ENCODE measurements around the gene XNDC1N. TPM values are rescaled to one million over a fixed set of nuclear protein-coding genes. Genes with fewer than 3 reads are reported as not detected.
"Not testable (repeated sequence)": the region's sequence is repeated elsewhere in the genome, so short reads cannot be mapped to it uniquely, and the experiment has no call there.

Gene XNDC1N
- total RNA-seq, 1 donor from 2014 or later, result 7.1 TPM

DNA sequence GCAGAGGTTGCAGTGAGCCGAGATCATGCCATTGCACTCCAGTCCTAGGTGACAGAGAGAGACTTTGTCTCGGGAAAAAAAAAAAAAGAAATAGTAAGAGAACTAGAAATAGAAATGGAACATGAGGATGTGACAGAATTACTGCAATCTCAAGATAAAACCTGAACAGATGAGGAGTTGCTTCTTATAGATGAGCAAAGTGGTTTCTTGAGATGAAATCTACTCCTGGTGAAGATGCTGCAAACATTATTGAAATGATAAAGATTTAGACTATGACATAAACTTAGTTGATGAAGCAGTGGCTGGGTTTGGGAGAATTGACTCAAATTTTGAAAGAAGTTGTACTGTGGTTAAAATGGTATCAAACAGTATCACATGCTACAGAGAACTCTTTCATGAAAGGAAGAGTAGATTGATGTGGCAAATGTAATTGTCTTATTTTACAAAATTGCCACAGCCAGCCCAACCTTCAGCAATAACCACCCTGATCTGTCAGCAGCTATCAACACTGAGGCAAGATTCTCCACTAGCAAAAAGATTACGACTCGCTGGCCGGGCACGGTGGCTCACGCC lies 13.7 kb downstream of the XNDC1N start:
- no peaks in the 10 kb centered on the region for H3K27me3 ChIP-seq (ENCODE audit: control insufficient read depth, insufficient read depth, low read length)
- no peaks in the 10 kb centered on the region for H3K36me3 ChIP-seq (ENCODE audit: control insufficient read depth, insufficient read depth, low read length)
- DNase-seq (ENCODE audit: low read depth), result no peak
- H3K4me3 ChIP-seq (ENCODE audit: low read depth, low read length), result no peak overlapping the region
- TF ChIP-seq, protein P1, sequence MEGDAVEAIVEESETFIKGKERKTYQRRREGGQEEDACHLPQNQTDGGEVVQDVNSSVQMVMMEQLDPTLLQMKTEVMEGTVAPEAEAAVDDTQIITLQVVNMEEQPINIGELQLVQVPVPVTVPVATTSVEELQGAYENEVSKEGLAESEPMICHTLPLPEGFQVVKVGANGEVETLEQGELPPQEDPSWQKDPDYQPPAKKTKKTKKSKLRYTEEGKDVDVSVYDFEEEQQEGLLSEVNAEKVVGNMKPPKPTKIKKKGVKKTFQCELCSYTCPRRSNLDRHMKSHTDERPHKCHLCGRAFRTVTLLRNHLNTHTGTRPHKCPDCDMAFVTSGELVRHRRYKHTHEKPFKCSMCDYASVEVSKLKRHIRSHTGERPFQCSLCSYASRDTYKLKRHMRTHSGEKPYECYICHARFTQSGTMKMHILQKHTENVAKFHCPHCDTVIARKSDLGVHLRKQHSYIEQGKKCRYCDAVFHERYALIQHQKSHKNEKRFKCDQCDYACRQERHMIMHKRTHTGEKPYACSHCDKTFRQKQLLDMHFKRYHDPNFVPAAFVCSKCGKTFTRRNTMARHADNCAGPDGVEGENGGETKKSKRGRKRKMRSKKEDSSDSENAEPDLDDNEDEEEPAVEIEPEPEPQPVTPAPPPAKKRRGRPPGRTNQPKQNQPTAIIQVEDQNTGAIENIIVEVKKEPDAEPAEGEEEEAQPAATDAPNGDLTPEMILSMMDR (IDR thresholded peaks at IDR 0.05; ENCODE audit: insufficient read depth, low read length, poor library complexity, severe bottlenecking), result no peak

DNA sequence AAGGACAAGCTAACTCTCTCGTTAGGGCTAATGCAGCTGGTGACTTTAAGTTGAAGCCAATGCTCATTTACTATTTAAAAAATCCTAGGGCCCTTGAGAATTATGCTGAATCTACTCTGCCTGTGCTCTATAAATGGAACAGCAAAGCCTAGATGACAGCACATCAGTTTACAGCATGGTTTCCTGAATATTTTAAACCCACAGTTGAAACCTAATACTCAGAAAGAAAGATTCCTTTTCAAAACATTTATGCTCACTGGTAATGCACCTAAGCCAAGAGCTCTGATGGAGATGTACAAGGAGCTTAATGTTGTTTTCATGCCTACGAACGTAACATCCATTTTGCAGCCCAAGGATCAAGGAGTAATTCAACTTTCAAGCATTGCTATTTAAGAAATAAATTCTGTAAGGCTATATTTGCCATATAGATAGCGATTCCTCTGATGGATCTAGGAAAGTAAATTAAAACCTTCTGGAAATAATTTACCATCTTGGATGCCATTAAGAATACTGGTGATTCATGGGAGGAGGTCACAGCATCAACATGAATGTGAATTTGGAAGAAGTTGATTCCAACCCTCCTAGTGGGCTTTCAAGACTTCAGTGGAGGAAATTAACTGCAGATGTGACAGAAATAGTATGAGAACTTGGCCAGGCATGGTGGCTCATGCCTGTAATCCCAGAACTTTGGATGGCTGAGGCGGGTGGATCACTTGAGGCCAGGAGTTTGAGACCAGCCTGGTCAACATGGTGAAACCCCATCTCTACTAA lies 14.5 kb downstream of the XNDC1N start:
- no peak overlapping the region for H3K4me3 ChIP-seq (ENCODE audit: low read depth, low read length)
- TF ChIP-seq, protein P1 (IDR thresholded peaks at IDR 0.05; ENCODE audit: insufficient read depth, low read length, poor library complexity, severe bottlenecking), result no peak
- H3K27me3 ChIP-seq (ENCODE audit: control insufficient read depth, insufficient read depth, low read length), result no peaks in the 10 kb centered on the region
- no peak for DNase-seq (ENCODE audit: low read depth)
- no peaks in the 10 kb centered on the region for H3K36me3 ChIP-seq (ENCODE audit: control insufficient read depth, insufficient read depth, low read length)

DNA sequence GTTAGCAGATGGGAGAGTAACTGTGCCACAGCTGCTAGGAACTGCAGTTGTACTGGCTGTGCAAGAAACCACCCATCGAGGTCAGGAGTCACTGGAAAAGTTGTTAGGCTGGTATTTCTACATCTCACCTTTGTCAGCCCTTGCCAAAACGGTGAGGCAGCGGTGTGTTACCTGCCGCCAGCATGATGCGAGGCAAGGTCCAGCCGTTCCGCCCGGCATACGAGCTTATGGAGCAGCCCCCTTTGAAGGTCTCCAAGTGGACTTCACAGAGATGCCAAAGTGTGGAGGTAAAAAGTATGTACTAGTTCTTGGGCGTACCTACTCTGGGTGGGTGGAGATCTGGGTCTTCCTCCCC lies 16.4 kb downstream of the XNDC1N start:
- H3K4me3 ChIP-seq (ENCODE audit: low read depth, low read length); DNase-seq (ENCODE audit: low read depth); H3K36me3 ChIP-seq (ENCODE audit: control insufficient read depth, insufficient read depth, low read length); H3K27me3 ChIP-seq (ENCODE audit: control insufficient read depth, insufficient read depth, low read length): not testable (repeated sequence)

DNA sequence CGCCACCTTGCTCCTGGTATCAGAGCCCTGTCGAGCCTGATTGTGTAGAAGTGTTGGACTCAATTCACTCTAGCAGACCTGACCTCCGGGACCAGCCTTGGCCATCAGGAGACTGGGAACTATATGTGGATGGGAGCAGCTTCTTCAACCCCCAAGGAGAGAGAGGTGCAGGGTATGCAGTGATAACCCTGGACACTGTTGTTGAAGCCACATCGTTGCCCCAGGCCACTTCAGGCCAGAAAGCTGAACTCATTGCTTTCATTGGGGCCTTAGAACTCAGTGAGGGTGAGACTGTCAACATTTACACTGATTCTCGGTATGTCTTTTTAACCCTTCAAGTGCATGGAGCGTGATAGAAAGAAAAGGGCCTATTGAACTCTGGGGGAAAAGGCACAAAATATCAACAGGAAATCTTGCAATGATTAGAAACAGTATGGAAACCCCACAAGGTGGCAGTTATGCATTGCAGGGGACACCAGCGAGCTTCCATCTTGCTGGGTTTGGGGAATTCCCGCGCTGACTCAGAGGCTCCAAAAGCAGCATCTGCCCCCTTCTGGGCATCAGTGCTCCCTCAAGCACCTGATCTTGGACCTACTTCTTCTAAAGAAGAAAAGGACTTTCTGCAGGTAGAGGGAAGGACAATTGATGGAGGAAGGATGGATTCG lies 16.9 kb downstream of the XNDC1N start:
- H3K27me3 ChIP-seq (ENCODE audit: control insufficient read depth, insufficient read depth, low read length); H3K36me3 ChIP-seq (ENCODE audit: control insufficient read depth, insufficient read depth, low read length); H3K4me3 ChIP-seq (ENCODE audit: low read depth, low read length); DNase-seq (ENCODE audit: low read depth): not testable (repeated sequence)
- TF ChIP-seq, protein P1 (IDR thresholded peaks at IDR 0.05; ENCODE audit: insufficient read depth, low read length, poor library complexity, severe bottlenecking), result peak; percentile 4

DNA sequence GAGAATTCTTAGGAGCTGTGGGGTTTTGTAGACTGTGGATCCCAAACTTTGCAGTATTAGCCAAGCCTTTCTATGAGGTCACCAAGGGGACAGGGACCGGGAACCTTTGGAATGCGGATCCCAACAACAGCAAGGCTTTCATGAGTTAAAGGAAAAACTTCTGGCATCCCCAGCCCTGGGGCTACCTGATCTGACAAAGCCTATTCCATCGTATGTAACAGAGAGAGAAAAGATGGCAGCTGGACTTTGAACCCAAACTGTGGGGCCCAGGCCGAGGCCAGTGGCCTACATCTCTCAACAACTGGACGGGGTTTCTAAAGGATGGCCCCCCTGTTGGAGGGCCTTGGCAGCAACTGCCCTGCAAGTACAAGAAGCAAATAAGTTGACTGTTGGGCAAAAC lies 17.6 kb downstream of the XNDC1N start:
- H3K27me3 ChIP-seq (ENCODE audit: control insufficient read depth, insufficient read depth, low read length); H3K36me3 ChIP-seq (ENCODE audit: control insufficient read depth, insufficient read depth, low read length); DNase-seq (ENCODE audit: low read depth); H3K4me3 ChIP-seq (ENCODE audit: low read depth, low read length): not testable (repeated sequence)

DNA sequence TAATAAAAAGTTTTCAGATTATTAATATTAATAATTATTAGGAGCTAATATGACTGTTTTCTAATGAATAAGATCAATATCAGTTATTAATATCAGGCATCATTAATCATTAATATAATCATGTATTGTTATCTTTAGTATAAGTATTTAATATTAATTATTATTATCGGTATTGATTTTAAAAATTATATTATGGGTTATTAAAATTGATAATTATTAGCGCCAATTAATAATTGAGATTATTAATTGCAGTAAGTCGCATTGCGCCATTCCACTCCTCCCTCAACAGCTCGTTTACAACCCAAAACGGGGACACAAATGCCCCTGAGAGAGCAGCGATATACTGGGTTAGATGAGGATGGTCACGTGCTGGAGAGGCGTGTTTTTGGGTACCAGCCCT lies 20.2 kb downstream of the XNDC1N start:
- no peak for DNase-seq (ENCODE audit: low read depth)
- H3K27me3 ChIP-seq (ENCODE audit: control insufficient read depth, insufficient read depth, low read length), result no peaks in the 10 kb centered on the region
- H3K4me3 ChIP-seq (ENCODE audit: low read depth, low read length), result no peak overlapping the region
- H3K36me3 ChIP-seq (ENCODE audit: control insufficient read depth, insufficient read depth, low read length), result no peaks in the 10 kb centered on the region
- TF ChIP-seq, protein P1 (IDR thresholded peaks at IDR 0.05; ENCODE audit: insufficient read depth, low read length, poor library complexity, severe bottlenecking), result no peak

DNA sequence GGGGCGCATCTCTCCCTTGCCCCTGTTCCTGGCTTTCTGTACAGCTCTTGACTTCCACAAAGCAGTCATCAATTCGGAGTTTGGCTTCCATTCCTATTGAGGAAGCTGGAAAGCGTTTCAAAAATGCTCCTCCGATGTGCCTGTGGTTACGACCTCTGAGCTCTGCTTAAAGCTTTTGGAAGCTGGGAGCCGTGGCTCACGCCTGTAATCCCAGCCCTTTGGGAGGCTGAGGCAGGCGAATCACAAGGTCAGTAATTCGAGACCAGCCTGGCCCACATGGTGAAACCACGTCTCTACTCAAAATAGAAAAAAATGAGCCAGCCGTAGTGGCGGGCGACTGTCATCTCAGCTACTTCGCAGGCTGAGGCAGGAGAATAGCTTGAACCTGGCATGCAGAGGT lies 27.3 kb downstream of the XNDC1N start:
- not testable (repeated sequence) for DNase-seq (ENCODE audit: low read depth); H3K36me3 ChIP-seq (ENCODE audit: control insufficient read depth, insufficient read depth, low read length); H3K27me3 ChIP-seq (ENCODE audit: control insufficient read depth, insufficient read depth, low read length); H3K4me3 ChIP-seq (ENCODE audit: low read depth, low read length)
